DOHH2 (cell line): ENCODE results near the gene TCF12.

ENCODE experiments used
- H3F3A ChIP-seq: fragments of 200-600 bp; sonication (generic), shearing (Covaris generic); 2 replicates; pipeline ENCODE4 v1.6.0; 2016; ENCODE audit warnings: antibody characterized with exemption, mild to moderate bottlenecking; ENCODE audit not compliant: control insufficient read depth, insufficient read depth
- H3K27ac ChIP-seq: fragments of 200-600 bp; sonication (generic); 2 replicates; pipeline ENCODE4 v1.5.1; 2014; ENCODE audit warnings: low read depth, mild to moderate bottlenecking, low read length, moderate library complexity
- H3K27me3 ChIP-seq: fragments of 200-600 bp; sonication (generic); 2 replicates; pipeline ENCODE4 v1.6.1; 2014; ENCODE audit warnings: mild to moderate bottlenecking, low read length, mixed read lengths; ENCODE audit not compliant: control insufficient read depth
- H3K36me3 ChIP-seq: fragments of 200-600 bp; sonication (generic); 2 replicates; pipeline ENCODE4 v1.6.1; 2014; ENCODE audit warnings: mild to moderate bottlenecking, low read length, moderate library complexity, mixed read lengths; ENCODE audit not compliant: control insufficient read depth
- H3K4me1 ChIP-seq: fragments of 200-600 bp; sonication (generic); 2 replicates; pipeline ENCODE4 v1.6.1; 2014; ENCODE audit warnings: mild to moderate bottlenecking, low read length, mixed read lengths; ENCODE audit not compliant: control insufficient read depth
- H3K4me2 ChIP-seq: fragments of 200-600 bp; sonication (generic); 2 replicates; pipeline ENCODE4 v1.6.0; 2014; ENCODE audit warnings: mild to moderate bottlenecking, low read length, moderate library complexity
- H3K4me3 ChIP-seq: fragments of 200-600 bp; sonication (generic); 2 replicates; pipeline ENCODE4 v1.5.1; 2014; ENCODE audit warnings: mild to moderate bottlenecking, low read length, mixed read lengths
- H3K79me2 ChIP-seq: fragments of 200-600 bp; sonication (generic); 2 replicates; pipeline ENCODE4 v1.6.1; 2014; ENCODE audit warnings: mild to moderate bottlenecking, low read length, mixed read lengths; ENCODE audit not compliant: control insufficient read depth
- H3K9me2 ChIP-seq: fragments of 200-600 bp; sonication (generic); replicated peaks from 2 replicates; pipeline ENCODE4 v1.6.1; 2014; ENCODE audit warnings: mild to moderate bottlenecking, low read length, mixed read lengths; ENCODE audit not compliant: control insufficient read depth
- H3K9me3 ChIP-seq: fragments of 200-600 bp; sonication (generic); 2 replicates; pipeline ENCODE4 v1.6.1; 2014; ENCODE audit warnings: antibody characterized with exemption, low read length, mixed read lengths; ENCODE audit not compliant: control insufficient read depth, insufficient read depth
- H4K20me1 ChIP-seq: fragments of 200-600 bp; sonication (generic); 2 replicates; pipeline ENCODE4 v1.6.0; 2014; ENCODE audit warnings: low read depth, mild to moderate bottlenecking, antibody characterized with exemption, low read length, moderate library complexity; ENCODE audit not compliant: control insufficient read depth, insufficient read depth
- CTCF ChIP-seq: fragments of 200-600 bp; sonication (generic); IDR thresholded peaks from one replicate; pipeline ENCODE4 v1.5.1; 2014; ENCODE audit warnings: antibody characterized with exemption, mild to moderate bottlenecking, low read depth, low read length; ENCODE audit not compliant: poor library complexity, severe bottlenecking
- EZH2phosphoT487 ChIP-seq: fragments of 200-600 bp; sonication (generic); IDR thresholded peaks from 2 replicates; pipeline ENCODE4 v1.6.1; 2017; ENCODE audit warnings: borderline replicate concordance, mild to moderate bottlenecking, antibody characterized with exemption, low read length, moderate library complexity, mixed read lengths

TCF12 gene

DNA sequence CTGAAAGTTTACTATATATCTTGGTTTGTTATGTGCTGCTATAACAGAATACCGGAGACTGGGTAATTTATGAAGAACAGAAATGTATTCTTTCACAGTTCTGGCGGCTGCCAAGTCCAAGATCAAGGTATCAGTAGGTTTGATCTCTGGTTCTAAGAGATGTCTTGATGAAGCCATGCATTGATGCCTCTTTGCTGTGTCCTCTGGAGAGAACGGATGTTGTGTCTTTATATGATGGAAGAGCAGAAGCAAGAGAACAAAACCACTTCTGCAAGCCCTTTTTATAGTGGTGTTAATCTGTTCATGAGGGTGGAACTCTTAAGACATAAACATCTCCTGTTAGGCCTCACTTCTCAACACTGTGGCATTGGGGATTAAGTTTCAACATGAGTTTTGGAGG is 62.7 kb downstream of the TCF12 start:
- no peaks in the 10 kb centered on the region for H3K9me2 ChIP-seq
- H3K4me1 ChIP-seq: peaks cover 35% of the 10 kb centered on the region
- H3K4me3 ChIP-seq: no peak overlapping the region
- no peaks in the 10 kb centered on the region for H3K9me3 ChIP-seq
- H3K36me3 ChIP-seq: no peaks in the 10 kb centered on the region
- TF ChIP-seq EZH2phosphoT487: no peak
- TF ChIP-seq CTCF: no peak
- H3K79me2 ChIP-seq: peaks cover 94% of the 10 kb centered on the region
- H3F3A ChIP-seq: 0 out of 2 replicates have a peak, but pooled peaks cover 6% of the 10 kb centered on the region
- no peaks in the 10 kb centered on the region for H4K20me1 ChIP-seq
- H3K4me2 ChIP-seq: no peak overlapping the region
- no peak overlapping the region for H3K27ac ChIP-seq
- no peaks in the 10 kb centered on the region for H3K27me3 ChIP-seq

DNA sequence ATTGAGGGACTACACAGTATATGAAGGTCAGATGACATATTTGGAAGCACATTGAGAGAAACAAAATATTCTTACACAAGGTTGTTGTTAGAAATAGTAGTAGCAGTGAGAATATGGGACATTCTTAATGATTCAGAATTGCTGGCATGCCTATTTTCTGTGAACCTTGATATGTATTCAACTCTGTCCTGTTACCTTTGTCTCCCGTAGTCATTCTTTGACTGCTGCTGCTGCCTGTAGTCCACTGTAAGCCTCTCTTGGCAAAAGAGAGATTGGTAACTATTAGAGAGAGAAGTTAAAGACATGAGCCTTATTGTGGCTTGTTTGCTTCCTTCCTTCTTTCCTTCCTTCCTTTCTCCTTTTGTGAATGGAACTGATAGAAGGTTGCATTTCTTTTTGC is 64.5 kb downstream of the TCF12 start:
- no peak overlapping the region for H3K4me3 ChIP-seq
- peaks cover 48% of the 10 kb centered on the region for H3K4me1 ChIP-seq
- no peak for TF ChIP-seq CTCF
- H3K27ac ChIP-seq: no peak overlapping the region
- H3K9me2 ChIP-seq: no peaks in the 10 kb centered on the region
- no peaks in the 10 kb centered on the region for H4K20me1 ChIP-seq
- no peaks in the 10 kb centered on the region for H3K27me3 ChIP-seq
- 0 out of 2 replicates have a peak, but pooled peaks cover 6% of the 10 kb centered on the region for H3F3A ChIP-seq
- no peak overlapping the region for H3K4me2 ChIP-seq
- H3K79me2 ChIP-seq: peaks cover 95% of the 10 kb centered on the region
- H3K9me3 ChIP-seq: no peaks in the 10 kb centered on the region
- no peaks in the 10 kb centered on the region for H3K36me3 ChIP-seq

- Histone ChIP-seq H3K27me3 (no peaks in the 10 kb centered on the region), H3K4me2 (peak overlapping the region; percentile 38), H4K20me1 (no peaks in the 10 kb centered on the region), H3K4me3 (peak overlapping the region; percentile 21), H3K9me3 (no peaks in the 10 kb centered on the region), H3F3A (0 out of 2 replicates have a peak, but pooled peaks cover 6% of the 10 kb centered on the region), H3K27ac (peak overlapping the region; percentile 28), H3K36me3 (no peaks in the 10 kb centered on the region), H3K9me2 (no peaks in the 10 kb centered on the region), H3K4me1 (peaks cover 57% of the 10 kb centered on the region), H3K79me2 (peaks cover 93% of the 10 kb centered on the region)
- TF ChIP-seq CTCF: no peak
- TF ChIP-seq EZH2phosphoT487: no peak
Observed at GRCh38 chr15:56984681-56985481, 66.4 kb downstream of the TCF12 start.
